ENCODE results near the gene GSTM5.

- no peak for TF ChIP-seq POLR2A (IDR thresholded peaks at IDR 0.05)
- TF ChIP-seq CTCF (IDR thresholded peaks at IDR 0.05): no peak
Measured at GRCh38 chr1:109664671-109665070, 47.4 kb upstream of the GSTM5 start.

Measured in Peyer's patch (tissue), 4 donors.